HG02610 (cell line): ENCODE data around the gene PPP1R18.
"Not testable (repeated sequence)": the region's sequence is repeated elsewhere in the genome, so short reads cannot be mapped to it uniquely, and the experiment has no call there.

Experiments
- ATAC-seq: cut with Tn5 transposase; IDR thresholded peaks from one replicate; pipeline ENCODE4 v1.9.1; 2021; ENCODE audit warnings: mild to moderate bottlenecking, moderate library complexity; ENCODE audit not compliant: unreplicated experiment

Gene PPP1R18, protein sequence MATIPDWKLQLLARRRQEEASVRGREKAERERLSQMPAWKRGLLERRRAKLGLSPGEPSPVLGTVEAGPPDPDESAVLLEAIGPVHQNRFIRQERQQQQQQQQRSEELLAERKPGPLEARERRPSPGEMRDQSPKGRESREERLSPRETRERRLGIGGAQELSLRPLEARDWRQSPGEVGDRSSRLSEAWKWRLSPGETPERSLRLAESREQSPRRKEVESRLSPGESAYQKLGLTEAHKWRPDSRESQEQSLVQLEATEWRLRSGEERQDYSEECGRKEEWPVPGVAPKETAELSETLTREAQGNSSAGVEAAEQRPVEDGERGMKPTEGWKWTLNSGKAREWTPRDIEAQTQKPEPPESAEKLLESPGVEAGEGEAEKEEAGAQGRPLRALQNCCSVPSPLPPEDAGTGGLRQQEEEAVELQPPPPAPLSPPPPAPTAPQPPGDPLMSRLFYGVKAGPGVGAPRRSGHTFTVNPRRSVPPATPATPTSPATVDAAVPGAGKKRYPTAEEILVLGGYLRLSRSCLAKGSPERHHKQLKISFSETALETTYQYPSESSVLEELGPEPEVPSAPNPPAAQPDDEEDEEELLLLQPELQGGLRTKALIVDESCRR

DNA sequence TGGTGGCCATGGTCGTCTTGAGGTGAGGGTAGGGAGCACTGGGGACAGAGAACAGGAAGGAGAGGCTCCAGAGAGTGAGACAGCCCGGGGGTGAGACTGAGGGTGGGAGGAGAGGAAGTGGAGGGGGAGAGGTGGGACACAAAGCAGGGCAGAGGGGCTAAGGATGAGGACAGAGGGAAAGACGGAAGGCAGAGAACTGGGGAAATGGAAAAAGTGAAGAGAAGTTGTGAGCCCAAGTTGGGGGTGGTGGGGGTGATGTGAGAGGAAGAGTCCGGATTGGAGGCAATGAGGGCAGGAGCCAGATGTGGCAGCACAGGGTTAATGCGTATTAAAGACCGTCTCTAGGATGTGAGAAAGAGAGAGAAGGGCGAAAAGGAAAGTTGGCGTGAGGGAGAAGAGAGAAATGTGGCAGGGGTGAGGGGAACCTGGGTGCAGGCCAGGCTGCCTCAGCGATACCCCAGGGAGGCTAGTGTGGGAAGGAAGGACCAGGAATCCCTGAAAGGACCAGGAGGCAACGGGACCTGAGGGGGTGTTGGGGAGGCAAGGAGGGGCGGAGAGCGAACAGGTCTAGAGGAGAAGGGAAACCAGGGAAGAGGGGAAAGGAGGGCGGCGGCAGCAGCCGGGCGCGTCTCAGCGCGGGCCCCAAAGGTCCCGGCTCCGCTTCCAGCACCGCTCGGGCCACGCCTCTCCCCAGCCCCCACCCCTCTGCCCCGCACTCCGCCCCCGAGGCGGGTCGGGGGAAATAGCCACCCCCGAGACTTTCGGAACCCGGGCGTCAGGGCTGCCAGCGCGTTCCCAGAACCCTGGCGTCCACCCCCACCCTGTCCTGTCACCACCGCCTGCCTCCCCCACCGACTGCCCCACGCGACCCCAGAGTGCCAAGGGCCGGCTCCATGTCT is at the start of gene PPP1R18:
PPP1R18 (minus strand) TSS at position 637 of the 899 bp plus-strand sequence; CDS start at position 10, 627 bp downstream.
- peak; percentile 12 for ATAC-seq

DNA sequence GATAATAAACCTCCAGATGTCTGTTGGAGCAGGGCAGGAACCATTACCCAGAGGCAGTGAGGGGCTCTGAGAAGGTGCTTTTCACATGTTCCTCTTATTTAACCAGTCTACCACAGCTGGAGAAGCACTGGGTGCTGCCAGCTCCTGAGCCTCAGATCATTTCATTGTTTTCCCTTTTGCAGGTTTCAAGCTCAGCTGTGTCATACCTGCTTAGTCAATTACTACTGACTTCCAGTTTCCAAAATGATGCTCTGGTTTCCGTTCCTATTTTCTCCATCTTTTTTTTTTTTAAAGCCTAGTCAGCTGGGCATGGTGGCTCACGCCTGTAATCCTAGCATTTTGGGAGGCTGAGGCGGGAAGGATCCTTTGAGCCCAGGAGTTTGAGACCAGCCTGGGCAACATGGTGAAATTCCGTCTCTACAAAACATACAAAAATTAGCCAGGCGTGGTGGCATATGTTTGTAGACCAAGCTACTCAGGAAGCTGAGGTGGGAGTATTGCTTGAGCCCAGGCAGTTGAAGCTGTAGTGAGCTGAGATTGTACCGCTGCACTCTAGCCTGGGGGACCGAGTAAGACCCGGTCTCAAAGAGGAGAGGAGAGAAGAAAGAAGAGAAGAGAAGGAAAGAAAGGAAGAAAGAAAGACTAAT is 49.3 kb upstream of the PPP1R18 start:
- peak; percentile 38 for ATAC-seq

DNA sequence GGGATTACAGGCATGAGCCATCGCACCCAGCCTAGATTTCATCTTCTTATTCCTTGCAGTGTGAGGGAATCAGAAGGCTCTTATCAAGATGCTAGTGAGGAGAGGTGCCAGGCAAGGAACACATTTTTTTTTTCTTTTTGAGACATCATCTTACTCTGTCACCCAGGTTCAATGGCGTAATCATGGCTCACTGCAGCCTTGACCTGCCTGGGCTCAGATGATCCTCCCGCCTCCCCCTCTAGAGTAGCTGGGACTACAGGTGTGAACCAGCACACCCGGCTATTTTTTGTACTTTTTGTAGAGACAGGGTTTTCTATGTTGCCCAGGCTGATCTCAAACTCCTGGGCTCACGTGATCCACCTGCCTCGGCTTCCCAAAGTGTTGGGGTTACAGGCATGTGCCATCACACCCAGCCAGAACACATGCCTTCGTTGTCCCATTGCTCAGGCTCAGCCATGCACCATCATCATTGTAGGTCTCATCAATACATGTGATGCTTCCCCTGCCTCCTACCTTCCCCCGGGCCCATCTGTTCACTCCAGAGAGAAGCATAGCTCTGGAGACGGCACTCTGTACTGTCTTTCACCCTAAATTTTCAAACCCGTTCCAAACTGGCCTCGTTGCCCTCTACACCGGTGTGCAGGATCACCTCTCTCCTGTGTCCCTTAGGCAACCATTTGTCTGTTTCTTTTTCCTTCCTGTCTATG is 45.9 kb upstream of the PPP1R18 start:
- no peak for ATAC-seq

DNA sequence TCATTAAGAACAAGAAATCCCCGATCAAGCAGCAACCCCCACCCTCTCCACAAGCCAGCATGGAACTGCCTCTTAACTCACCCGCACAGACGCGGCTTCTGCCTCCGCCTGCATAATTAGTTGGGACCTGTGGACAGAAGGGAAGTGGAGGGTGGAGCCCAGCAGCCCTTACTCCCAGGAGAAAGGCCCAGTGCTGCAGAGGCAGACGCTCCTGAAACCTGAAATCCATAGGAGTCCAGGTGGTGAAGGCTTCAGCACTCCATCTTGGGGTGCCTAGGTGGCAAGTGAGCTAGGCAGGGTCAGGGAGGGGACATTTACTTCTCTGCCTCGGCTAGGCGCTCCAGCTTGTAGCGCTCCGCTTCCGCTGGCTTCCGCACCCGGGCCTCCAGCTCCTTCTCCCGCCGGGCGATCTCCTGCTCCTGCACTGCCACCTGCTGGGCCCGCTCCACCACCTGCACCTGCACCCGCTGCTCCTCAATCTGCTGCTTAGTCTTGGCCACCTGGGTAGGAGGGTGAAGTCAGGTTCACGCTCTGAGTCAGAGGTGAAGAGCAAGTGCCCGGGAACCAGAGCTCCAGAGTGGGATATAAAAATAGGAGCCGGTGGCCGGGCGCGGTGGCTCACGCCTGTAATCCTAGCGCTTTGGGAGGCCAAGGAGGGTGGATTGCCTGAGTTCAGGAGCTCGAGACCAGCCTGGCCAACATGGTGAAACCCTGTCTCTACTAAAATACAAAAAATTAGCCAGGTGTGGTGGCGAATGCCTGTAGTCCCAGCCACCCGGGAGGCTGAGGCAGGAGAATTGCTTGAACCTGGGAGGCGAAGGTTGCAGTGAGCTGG is 44.4 kb upstream of the PPP1R18 start:
- ATAC-seq, result peak; percentile 59

DNA sequence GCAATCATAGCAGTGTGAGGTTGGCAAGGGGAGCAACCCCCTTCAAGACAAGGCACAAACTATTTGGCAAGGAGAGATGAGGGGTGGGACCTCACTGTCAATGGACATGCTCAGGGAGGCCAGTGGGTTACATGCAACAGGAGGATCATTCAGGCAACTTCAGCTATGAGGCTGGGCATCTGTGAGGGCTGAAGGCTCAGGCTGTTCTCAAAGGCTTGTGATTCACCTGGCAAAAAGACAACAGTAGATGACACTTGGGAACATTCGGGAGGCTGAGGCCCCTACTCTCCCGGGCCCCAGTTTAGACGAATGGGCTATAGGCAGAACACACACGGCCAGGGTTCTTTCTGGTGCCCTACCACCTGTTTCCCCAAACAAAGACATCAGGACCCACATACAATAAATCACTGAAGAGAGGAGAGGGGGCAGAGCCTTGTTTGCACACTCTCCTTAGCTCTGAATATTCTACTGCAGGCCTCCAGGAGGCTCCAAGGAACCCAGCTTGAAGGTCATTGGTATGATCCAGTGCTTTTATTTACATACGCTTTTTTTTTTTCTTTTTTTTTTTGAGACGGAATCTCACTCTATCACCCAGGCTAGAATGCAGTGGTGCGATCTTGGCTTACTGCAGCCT is 41.6 kb upstream of the PPP1R18 start:
- no peak for ATAC-seq

DNA sequence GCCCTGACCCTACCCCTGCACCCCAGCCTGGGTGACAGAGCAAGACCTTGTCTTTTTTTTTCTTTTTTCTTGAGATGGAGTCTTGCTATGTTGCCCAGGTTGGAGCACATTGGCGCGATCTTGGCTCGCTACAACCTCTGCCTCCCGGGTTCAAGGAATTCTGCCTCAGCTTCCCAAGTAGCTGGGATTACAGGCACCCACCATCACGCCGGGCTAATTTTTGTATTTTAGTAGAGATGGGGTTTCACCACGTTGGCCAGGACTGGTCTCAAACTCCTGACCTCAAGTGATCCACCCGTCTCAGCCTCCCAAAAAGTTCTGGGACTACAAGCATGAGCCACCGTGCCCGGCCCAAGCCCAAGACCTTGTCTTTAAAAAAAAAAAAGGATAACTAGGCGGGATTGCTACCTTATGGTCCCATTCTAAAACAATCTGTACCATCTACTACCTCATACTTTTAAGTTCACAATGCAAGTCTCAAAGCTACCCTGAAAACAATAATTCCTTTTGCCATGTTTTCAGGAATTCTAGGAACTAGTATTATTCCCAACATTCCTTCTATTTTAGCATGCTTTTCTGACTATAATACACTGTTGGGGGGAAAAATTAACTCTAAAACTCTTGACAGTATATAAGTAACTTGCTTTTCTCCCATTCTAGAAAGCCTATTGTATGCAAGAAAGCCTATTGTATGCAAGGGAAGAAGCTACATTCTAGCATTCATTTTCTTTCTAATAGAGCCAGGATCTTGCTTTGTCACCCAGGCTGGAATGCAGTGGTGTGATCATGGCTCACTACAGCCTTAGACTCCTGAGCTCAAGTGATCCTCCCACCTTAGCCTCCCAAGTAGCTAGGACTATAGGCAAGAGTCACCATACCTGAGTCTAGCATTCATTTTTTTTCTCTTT is 40.3 kb upstream of the PPP1R18 start:
- no peak for ATAC-seq

DNA sequence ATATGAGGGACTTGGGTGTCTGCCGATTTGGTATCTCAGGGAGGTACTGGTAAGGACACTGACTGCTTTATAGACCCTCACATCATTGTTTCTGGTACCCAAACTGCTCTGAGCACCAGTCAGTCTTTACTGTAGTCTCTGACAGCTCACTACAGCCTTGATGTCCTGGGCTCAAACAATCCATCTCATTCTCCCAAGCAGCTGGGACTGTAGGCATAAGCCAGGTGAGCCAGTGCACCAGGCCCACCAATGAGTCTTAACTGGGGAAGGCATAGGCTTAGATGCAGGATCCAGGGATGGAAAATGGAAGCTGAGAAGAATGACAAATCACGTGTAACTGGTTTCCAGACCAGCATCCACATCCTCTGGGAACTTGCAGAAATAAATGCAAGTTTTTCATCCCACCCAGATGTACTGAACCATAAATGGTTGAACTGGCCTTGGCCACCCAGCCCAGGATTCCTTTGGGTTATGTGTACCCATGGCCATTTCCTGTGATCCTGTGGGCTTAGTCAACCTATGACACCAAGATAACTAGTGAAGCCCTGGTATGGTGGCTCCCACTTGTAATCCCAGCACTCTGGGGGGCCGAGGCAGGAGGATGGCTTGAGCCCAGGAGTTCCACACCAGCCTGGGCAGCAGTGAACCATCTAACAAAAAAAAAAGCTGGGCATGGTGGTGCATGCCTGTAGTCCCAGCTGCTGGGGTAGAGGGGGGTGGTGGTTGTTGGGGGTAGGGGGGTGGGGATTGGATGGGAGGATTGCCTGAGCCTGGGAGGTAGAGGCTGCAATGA is 39.5 kb upstream of the PPP1R18 start:
- no peak for ATAC-seq

DNA sequence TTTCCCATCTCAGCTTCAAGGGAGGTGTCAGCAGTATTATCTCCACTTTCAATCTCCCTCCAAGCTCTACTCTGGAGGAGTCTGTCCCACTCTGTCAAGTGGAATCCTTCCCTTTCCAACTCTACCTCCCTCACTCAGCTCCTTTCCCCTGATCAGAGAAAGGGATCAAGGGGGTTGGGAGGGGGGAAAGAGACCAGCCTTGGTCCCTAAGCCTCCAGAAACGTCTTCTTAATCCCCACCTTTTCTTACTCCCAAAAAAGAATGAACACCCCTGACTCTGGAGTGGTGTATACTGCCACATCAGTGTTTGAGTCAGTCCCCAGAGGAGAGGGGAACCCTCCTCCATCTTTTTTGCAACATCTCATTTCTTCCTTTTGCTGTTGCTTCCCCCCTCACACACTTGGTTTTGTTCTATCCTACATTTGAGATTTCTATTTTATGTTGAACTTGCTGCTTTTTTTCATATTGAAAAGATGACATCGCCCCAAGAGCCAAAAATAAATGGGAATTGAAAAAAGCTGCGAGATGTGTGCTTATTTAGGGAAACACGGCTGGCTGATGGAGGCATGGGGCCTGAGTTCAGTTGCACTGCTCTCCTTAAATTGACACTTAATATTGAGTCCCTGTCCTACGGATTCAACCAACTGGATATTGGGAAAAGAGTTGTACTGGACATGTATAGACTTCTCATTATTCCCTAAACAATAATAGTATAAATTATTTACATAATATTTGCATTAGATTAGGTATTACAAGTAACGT is 38.6 kb upstream of the PPP1R18 start:
- no peak for ATAC-seq

DNA sequence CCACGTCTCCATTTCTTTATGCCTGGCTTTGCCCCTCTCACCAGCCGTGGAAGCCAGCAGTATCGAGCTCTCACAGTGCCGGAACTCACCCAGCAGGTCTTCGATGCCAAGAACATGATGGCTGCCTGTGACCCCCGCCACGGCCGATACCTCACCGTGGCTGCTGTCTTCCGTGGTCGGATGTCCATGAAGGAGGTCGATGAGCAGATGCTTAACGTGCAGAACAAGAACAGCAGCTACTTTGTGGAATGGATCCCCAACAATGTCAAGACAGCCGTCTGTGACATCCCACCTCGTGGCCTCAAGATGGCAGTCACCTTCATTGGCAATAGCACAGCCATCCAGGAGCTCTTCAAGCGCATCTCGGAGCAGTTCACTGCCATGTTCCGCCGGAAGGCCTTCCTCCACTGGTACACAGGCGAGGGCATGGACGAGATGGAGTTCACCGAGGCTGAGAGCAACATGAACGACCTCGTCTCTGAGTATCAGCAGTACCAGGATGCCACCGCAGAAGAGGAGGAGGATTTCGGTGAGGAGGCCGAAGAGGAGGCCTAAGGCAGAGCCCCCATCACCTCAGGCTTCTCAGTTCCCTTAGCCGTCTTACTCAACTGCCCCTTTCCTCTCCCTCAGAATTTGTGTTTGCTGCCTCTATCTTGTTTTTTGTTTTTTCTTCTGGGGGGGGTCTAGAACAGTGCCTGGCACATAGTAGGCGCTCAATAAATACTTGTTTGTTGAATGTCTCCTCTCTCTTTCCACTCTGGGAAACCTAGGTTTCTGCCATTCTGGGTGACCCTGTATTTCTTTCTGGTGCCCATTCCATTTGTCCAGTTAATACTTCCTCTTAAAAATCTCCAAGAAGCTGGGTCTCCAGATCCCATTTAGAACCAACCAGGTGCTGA is 37.6 kb upstream of the PPP1R18 start:
- ATAC-seq, result not testable (repeated sequence)

DNA sequence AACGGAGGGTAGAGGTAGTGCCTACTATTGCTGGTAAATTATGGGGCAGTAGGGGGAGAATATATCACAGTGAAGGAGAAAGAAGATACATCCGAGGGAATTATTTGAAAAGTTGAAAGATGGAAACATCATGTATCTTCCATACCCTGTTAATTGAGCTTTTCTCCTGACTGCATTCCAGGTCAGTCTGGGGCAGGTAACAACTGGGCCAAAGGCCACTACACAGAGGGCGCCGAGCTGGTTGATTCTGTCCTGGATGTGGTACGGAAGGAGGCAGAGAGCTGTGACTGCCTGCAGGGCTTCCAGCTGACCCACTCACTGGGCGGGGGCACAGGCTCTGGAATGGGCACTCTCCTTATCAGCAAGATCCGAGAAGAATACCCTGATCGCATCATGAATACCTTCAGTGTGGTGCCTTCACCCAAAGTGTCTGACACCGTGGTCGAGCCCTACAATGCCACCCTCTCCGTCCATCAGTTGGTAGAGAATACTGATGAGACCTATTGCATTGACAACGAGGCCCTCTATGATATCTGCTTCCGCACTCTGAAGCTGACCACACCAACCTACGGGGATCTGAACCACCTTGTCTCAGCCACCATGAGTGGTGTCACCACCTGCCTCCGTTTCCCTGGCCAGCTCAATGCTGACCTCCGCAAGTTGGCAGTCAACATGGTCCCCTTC is 36.9 kb upstream of the PPP1R18 start:
- not testable (repeated sequence) for ATAC-seq

DNA sequence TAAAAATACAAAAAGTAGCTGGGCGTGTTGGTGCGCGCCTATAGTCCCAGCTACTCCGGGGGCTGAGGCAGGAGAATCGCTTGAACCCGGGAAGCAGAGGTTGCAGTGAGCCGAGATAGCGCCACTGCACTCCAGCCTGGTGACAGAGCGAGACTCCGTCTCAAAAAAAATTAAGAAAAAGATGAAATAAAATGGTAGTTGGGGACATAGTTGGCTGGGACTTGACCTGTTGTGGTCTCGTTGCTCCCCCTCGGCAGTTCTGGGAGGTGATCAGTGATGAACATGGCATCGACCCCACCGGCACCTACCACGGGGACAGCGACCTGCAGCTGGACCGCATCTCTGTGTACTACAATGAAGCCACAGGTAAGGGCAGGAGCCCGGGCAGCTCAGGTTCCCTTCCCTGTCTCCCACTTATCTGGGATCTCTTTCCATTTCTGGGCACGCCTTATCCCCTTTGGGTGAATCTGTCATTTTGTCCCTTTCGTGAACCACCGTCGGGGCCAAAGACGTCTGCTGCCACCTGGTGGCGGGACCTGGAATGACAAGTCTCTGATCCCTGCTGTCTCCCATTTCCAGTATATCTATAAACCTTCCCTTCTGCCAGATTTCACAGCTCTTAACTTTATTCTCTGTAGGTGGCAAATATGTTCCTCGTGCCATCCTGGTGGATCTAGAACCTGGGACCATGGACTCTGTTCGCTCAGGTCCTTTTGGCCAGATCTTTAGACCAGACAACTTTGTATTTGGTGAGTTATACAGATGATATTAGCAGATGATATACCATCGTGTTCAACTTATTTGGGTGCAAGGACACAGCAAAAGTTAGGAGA is 36.1 kb upstream of the PPP1R18 start:
- no peak for ATAC-seq

DNA sequence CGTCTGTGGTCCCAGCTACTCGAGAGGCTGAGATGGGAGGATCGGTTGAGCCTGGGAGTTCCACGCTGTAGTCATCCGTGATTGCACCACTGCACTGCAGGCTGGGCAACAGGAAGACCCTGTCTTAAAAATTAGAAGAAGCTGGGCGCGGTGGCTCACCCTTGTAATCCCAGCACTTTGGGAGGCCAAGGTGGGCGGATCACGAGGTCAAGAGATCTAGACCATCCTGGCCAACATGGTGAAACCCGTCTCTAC is 35.5 kb upstream of the PPP1R18 start:
- ATAC-seq, result not testable (repeated sequence)

DNA sequence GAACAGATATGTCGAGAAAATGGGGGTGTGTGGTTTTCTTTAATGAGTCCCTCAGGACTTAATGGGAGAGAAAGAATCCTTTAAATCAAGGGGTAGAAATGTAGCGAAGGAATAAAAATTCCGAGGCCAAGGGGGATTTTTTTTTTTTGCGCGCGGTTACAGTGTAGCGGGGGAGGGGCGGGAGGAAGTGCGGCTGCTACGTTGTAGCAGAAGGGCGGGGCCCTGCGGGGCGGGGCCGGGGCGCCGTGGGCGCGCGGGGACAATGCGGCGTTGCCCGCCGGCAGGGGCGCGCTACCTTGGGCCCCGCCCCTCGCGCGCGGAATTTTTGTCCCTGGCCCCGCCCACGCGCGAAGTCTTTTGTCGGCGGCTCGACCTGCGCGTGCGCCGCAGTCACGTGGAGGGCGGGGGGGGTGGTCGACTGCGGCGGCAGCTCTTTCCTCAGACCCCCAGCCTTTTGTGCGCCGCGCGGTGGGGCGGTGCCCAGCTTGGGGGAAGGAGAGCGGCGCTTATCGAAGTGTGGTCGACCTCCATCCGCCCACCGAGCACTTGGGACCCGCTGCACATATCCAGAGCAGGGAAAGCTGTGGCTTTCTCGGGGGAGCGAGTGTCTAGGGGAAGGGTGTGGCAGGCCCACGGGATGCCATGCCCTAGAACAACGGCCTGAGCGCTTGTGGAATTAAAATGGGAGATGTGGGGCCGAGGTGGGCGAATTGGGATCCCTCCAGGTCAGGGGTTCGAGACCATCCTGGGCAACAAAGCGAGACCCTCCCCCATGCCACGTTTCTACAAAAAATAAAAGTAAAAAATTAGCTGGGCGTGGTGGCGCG is 35.0 kb upstream of the PPP1R18 start:
- ATAC-seq, result peak; percentile 18
